SK-N-SH (cell line): Measurements from ENCODE around the gene UBE3B. TPM values are rescaled to one million over a fixed set of nuclear protein-coding genes. Genes with fewer than 3 reads are reported as not detected.

Experiments used
- CTCF ChIA-PET: fragments of 300-600, 350-600 bp; formaldehyde crosslinking; extraction: SDS; loops from one replicate; lab custom pipeline; 2021; lab: Yijun Ruan, JAX
- POLR2A ChIA-PET: fragments of 350-600 bp; sonication (Branson Sonifier 250); formaldehyde crosslinking; extraction: SDS; loops from one replicate; lab custom pipeline; 2020; ENCODE audit warnings: antibody characterized with exemption, inconsistent platforms; lab: Yijun Ruan, JAX
- DNase-seq: peaks from one replicate; pipeline ENCODE4 v3.0.0; 2012
- H2AFZ ChIP-seq: fragments of 200-600 bp; sonication (generic); 2 replicates; pipeline ENCODE4 v1.8.1; 2016; ENCODE audit warnings: antibody characterized with exemption, mild to moderate bottlenecking, low read depth
- H3F3A ChIP-seq: fragments of 200-600 bp; sonication (generic); replicated peaks from 2 replicates; pipeline ENCODE3; 2016; ENCODE audit warnings: antibody characterized with exemption, mild to moderate bottlenecking; ENCODE audit not compliant: insufficient read depth
- H3K27ac ChIP-seq, 2 experiments: fragments of 200-500 bp in 1 of 2; fragments of 200-600 bp in 1 of 2; sonication (Bioruptor generic) in 1 of 2; sonication (generic), shearing (Covaris generic) in 1 of 2; 2 replicates each; pipeline versions ENCODE4 v1.5.1 to v1.6.1; 2014 to 2016; ENCODE audit warnings: low read depth in 2 of 2, inconsistent platforms in 1 of 2, low read length in 1 of 2, mild to moderate bottlenecking in 1 of 2, mixed read lengths in 1 of 2
- H3K27me3 ChIP-seq: fragments of 200-600 bp; sonication (generic), shearing (Covaris generic); 2 replicates; pipeline ENCODE4 v1.6.1; 2016; ENCODE audit warnings: mixed run types; ENCODE audit not compliant: insufficient read depth
- H3K36me3 ChIP-seq, 2 experiments: fragments of 200-500 bp in 1 of 2; fragments of 200-600 bp in 1 of 2; sonication (Bioruptor generic) in 1 of 2; sonication (generic) in 1 of 2; replicated peaks in 1 of 2; 2 replicates each; pipeline versions ENCODE3 to v1.5.1; 2014 to 2016; ENCODE audit warnings: low read length in 1 of 2, mild to moderate bottlenecking in 1 of 2; ENCODE audit not compliant: insufficient read depth in 2 of 2, control insufficient read depth in 1 of 2
- H3K4me1 ChIP-seq, 2 experiments: fragments of 200-500 bp in 1 of 2; fragments of 200-600 bp in 1 of 2; sonication (Bioruptor generic) in 1 of 2; sonication (generic), shearing (Covaris generic) in 1 of 2; 2 replicates each; pipeline versions ENCODE4 v1.5.1 to v1.6.1; 2014 to 2016; ENCODE audit warnings: low read depth in 1 of 2, low read length in 1 of 2, mixed run types in 1 of 2; ENCODE audit not compliant: insufficient read depth in 2 of 2, control insufficient read depth in 1 of 2
- H3K4me2 ChIP-seq: fragments of 200-600 bp; sonication (generic), shearing (Covaris generic); 2 replicates; pipeline ENCODE4 v1.6.1; 2017; ENCODE audit warnings: mixed run types
- H3K4me3 ChIP-seq, 2 experiments: fragments of 200-500 bp in 1 of 2; fragments of 200-600 bp in 1 of 2; sonication (Bioruptor generic) in 1 of 2; sonication (generic), shearing (Covaris generic) in 1 of 2; 2 replicates each; pipeline versions ENCODE4 v1.5.1 to v1.8.1; 2014 to 2016; ENCODE audit warnings: low read depth in 2 of 2, inconsistent platforms in 1 of 2, low read length in 1 of 2, mild to moderate bottlenecking in 1 of 2, mixed read lengths in 1 of 2, moderate library complexity in 1 of 2
- H3K79me2 ChIP-seq: fragments of 200-600 bp; sonication (generic); 2 replicates; pipeline ENCODE4 v1.8.1; 2017; ENCODE audit warnings: mild to moderate bottlenecking; ENCODE audit not compliant: insufficient read depth
- H3K9ac ChIP-seq: fragments of 200-600 bp; sonication (generic); 2 replicates; pipeline ENCODE4 v1.6.1; 2017; ENCODE audit warnings: mixed run types
- H3K9me2 ChIP-seq: fragments of 200-600 bp; sonication (generic); 2 replicates; pipeline ENCODE4 v1.6.1; 2017; ENCODE audit warnings: mixed run types
- H3K9me3 ChIP-seq: fragments of 200-600 bp; sonication (generic); 2 replicates; pipeline ENCODE4 v1.6.1; 2017; ENCODE audit warnings: mixed run types, mild to moderate bottlenecking, moderate library complexity
- H4K20me1 ChIP-seq: fragments of 200-600 bp; sonication (generic); 2 replicates; pipeline ENCODE4 v1.6.1; 2017; ENCODE audit warnings: mild to moderate bottlenecking, mixed run types; ENCODE audit not compliant: insufficient read depth
- EZH2phosphoT487 ChIP-seq: fragments of 200-600 bp; sonication (generic); IDR thresholded peaks from 2 replicates; pipeline ENCODE4 v1.6.1; 2017; ENCODE audit warnings: low read depth, mixed run types, mild to moderate bottlenecking, antibody characterized with exemption, moderate library complexity, borderline replicate concordance
- FOSL2 ChIP-seq: IDR thresholded peaks from 2 replicates; pipeline ENCODE4 v1.4.0; 2012; ENCODE audit warnings: low read depth, mild to moderate bottlenecking, moderate library complexity, borderline replicate concordance
- FOXJ3 ChIP-seq: sonication (generic); formaldehyde crosslinking; IDR thresholded peaks from 2 replicates; pipeline ENCODE4 v1.5.1; 2020; ENCODE audit warnings: mild to moderate bottlenecking, missing genetic modification reagents
- GATA2 ChIP-seq: sonication (generic); formaldehyde crosslinking; IDR thresholded peaks from 2 replicates; pipeline ENCODE4 v1.5.0; 2020; ENCODE audit warnings: mild to moderate bottlenecking, missing genetic modification reagents
- MXI1 ChIP-seq: IDR thresholded peaks from 2 replicates; pipeline ENCODE4 v1.6.1; 2012; ENCODE audit warnings: mild to moderate bottlenecking, low read depth, low read length, improper control_type of control experiment
- NFIC ChIP-seq: IDR thresholded peaks from 2 replicates; pipeline ENCODE4 v1.4.0; 2012; ENCODE audit warnings: borderline replicate concordance
- PBX3 ChIP-seq: IDR thresholded peaks from 2 replicates; pipeline ENCODE4; 2012
- POLR2AphosphoS5 ChIP-seq: IDR thresholded peaks from 2 replicates; pipeline ENCODE4 v1.6.1; 2012; ENCODE audit warnings: low read depth, low read length
- WGBS: methylation state at CpG from one replicate; pipeline ENCODE4 v1.1.6; 2017; ENCODE audit warnings: low lambda C conversion rate; 5-methylcytosine and 5-hydroxymethylcytosine counted together
- polyA plus RNA-seq, 3 experiments: library from polyadenylated mRNA; depleted of rRNA; stranded (reverse); fragments of >200 nt; gene quantifications; 2 replicates each; pipeline ENCODE4 v1.2.3, GENCODE V29; 2012
- TF ChIP-seq, protein P1 (sequence below): fragments of 200-600 bp; sonication (generic); IDR thresholded peaks from 2 replicates; pipeline ENCODE4 v1.6.1; 2017; ENCODE audit warnings: antibody characterized with exemption, mild to moderate bottlenecking, moderate library complexity
- TF ChIP-seq, protein P2 (sequence below): IDR thresholded peaks from 2 replicates; pipeline ENCODE4 v1.6.1; 2012; ENCODE audit warnings: mild to moderate bottlenecking, low read depth, low read length, moderate library complexity

The UBE3B gene
- polyA plus RNA-seq, 1 of the 3 experiments (the other 2 are of a cell fraction) = 28.6 TPM

DNA sequence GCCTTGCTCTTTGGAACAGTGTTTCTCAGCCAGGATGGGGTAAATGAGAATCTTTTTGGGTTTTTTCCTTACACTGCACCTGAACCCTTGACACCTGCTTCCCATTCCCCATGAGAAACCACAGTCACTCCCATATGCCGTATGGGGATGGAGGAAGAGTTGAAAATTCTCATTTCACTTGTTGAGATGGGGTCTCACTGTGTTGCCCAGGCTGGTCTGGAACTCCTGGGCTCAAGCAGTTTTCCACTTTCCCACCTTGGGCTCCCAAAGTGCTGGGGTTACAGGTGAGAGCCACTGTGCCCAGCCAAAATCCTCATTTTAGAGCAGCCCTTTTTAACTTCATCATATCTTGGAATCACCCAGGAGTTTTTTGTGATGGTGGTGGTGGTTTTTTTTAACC lies 99.9 kb downstream of the UBE3B start:
- Histone ChIP-seq H3K27ac (no peak overlapping the region), H2AFZ (no peak overlapping the region), H3K9me3 (no peaks in the 10 kb centered on the region), H3K79me2 (no peaks in the 10 kb centered on the region), H3K4me2 (no peak overlapping the region), H3K4me1 (peaks cover 0 to 16% of the 10 kb centered on the region in 2 experiments; a peak in 2 of 4 replicates), H3K9me2 (no peaks in the 10 kb centered on the region), H3K27me3 (no peaks in the 10 kb centered on the region), H3K4me3 (no peak overlapping the region), H3K9ac (no peak overlapping the region), H3F3A (no peaks in the 10 kb centered on the region), H3K36me3 (peaks cover 10 to 34% of the 10 kb centered on the region in 2 experiments), H4K20me1 (no peaks in the 10 kb centered on the region)
- 100% methylated on average over 1 of the region's 1 CpG for WGBS
- CTCF ChIA-PET = interaction anchor here (1.7 kb wide), 2 partner anchors 20 to 268 kb away, joined by 3 to 6 read pairs; no protein-coding TSS in a partner anchor
- no peak for TF ChIP-seq MXI1
- no peak for TF ChIP-seq FOXJ3
- no peak for TF ChIP-seq POLR2AphosphoS5
- TF ChIP-seq, protein P1, sequence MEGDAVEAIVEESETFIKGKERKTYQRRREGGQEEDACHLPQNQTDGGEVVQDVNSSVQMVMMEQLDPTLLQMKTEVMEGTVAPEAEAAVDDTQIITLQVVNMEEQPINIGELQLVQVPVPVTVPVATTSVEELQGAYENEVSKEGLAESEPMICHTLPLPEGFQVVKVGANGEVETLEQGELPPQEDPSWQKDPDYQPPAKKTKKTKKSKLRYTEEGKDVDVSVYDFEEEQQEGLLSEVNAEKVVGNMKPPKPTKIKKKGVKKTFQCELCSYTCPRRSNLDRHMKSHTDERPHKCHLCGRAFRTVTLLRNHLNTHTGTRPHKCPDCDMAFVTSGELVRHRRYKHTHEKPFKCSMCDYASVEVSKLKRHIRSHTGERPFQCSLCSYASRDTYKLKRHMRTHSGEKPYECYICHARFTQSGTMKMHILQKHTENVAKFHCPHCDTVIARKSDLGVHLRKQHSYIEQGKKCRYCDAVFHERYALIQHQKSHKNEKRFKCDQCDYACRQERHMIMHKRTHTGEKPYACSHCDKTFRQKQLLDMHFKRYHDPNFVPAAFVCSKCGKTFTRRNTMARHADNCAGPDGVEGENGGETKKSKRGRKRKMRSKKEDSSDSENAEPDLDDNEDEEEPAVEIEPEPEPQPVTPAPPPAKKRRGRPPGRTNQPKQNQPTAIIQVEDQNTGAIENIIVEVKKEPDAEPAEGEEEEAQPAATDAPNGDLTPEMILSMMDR = no peak
- no peak for TF ChIP-seq GATA2 (CRISPR knock-in tag)
- no peak for TF ChIP-seq NFIC
- TF ChIP-seq EZH2phosphoT487 = no peak
- no peak for TF ChIP-seq PBX3
- TF ChIP-seq, protein P2, sequence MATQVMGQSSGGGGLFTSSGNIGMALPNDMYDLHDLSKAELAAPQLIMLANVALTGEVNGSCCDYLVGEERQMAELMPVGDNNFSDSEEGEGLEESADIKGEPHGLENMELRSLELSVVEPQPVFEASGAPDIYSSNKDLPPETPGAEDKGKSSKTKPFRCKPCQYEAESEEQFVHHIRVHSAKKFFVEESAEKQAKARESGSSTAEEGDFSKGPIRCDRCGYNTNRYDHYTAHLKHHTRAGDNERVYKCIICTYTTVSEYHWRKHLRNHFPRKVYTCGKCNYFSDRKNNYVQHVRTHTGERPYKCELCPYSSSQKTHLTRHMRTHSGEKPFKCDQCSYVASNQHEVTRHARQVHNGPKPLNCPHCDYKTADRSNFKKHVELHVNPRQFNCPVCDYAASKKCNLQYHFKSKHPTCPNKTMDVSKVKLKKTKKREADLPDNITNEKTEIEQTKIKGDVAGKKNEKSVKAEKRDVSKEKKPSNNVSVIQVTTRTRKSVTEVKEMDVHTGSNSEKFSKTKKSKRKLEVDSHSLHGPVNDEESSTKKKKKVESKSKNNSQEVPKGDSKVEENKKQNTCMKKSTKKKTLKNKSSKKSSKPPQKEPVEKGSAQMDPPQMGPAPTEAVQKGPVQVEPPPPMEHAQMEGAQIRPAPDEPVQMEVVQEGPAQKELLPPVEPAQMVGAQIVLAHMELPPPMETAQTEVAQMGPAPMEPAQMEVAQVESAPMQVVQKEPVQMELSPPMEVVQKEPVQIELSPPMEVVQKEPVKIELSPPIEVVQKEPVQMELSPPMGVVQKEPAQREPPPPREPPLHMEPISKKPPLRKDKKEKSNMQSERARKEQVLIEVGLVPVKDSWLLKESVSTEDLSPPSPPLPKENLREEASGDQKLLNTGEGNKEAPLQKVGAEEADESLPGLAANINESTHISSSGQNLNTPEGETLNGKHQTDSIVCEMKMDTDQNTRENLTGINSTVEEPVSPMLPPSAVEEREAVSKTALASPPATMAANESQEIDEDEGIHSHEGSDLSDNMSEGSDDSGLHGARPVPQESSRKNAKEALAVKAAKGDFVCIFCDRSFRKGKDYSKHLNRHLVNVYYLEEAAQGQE = no peak
- TF ChIP-seq FOSL2 = no peak
- POLR2A ChIA-PET = no interaction called here
- DNase-seq = no peak
